Activated CD8-positive, alpha-beta memory T cell treated with anti-CD3 and anti-CD28 coated beads, Interleukin-2, amount 10 ng/mL, durations not matched to agents 7 days and 5 days (primary cell): Measurements from ENCODE around the gene CHRNA1. TPM values are rescaled to one million over a fixed set of nuclear protein-coding genes. Genes with fewer than 3 reads are reported as not detected.

Experiments used
- ATAC-seq: fragments of 150-1000 bp; cut with Tn5 transposase; one replicate; pipeline ENCODE4 v1.10.0; 2021; ENCODE audit warnings: moderate library complexity
- CTCF ChIA-PET: fragments of 350-600 bp; sonication (Branson Sonifier 250); formaldehyde crosslinking; loops from one replicate; lab custom pipeline; 2021; ENCODE audit warnings: antibody characterized with exemption; lab: Charles Lee
- DNase-seq: peaks from one replicate; pipeline ENCODE4 v3.0.0-alpha.2; 2020
- H3K27ac Mint-ChIP-seq: one replicate; pipeline ENCODE4 v1.8.0; 2021; ENCODE audit warnings: mild to moderate bottlenecking, mixed read lengths
- H3K27me3 Mint-ChIP-seq: one replicate; pipeline ENCODE4 v1.8.0; 2021; ENCODE audit warnings: mixed read lengths
- H3K36me3 Mint-ChIP-seq: one replicate; pipeline ENCODE4 v1.8.0; 2021; ENCODE audit warnings: mild to moderate bottlenecking, mixed read lengths
- H3K4me1 Mint-ChIP-seq: one replicate; pipeline ENCODE4 v1.8.0; 2021; ENCODE audit warnings: mixed read lengths
- H3K4me3 Mint-ChIP-seq: one replicate; pipeline ENCODE4 v1.8.0; 2021; ENCODE audit warnings: mild to moderate bottlenecking, moderate library complexity, mixed read lengths
- H3K9me3 Mint-ChIP-seq: one replicate; pipeline ENCODE4 v1.8.0; 2022; ENCODE audit warnings: low read depth, mixed read lengths
- total RNA-seq, 2 experiments: library from RNA; stranded (reverse); gene quantifications; one replicate each; pipeline ENCODE4 v1.2.3, GENCODE V29; 2021

Gene CHRNA1
- not detected for total RNA-seq

DNA sequence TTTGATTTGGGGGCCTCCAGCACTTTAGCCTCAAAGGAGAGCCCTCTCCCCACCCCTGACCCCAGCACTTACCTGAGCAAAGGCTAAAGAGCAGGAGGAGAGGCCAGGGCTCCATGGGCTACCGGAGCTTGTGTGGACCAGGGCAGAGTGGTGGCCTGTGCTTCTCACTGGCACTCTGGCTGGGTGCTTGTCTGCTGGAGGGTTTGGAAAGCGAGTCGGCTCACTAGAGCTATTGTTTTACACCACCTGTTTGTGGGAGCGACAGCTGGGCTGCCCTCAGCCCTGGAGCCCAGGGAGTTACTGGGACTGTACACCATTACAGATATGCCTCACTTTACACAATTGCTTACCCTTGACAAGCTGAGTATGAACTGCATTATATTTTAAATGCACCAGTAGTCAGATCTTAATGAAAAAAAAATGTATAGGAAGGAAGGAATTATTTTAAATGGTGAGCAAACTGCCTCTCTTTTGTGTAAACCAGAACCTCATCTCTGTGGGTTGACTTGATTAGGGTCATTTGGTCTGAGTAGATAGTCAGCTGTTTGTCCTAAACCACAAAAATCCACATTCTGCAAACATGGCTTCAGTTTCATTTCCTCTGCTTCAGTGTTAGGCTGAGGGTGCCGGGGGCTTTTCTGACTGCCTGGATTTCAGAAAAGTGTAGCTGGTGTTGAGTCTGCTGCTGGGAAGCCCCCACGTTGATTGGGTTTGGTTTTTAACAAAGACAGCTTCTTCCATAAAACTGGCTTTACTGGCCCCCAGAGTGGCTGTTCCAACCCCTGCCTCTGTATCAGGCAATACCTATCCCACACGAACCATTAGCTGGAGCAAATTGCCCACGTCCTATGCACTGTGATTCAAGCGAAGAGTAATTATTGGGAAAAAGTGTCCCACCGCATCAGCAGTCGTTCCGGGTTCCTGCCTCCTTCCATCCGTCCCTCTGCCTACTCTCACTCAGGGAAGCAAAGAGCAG, at the start of gene CHRNA1:
TSS of gene CHRNA1 (minus strand) at position 193 of the 976 bp plus-strand sequence. CDS start at position 115, 78 bp downstream.
- DNase-seq (no peak), ATAC-seq (no peak)
- H3K36me3 Mint-ChIP-seq = no peaks in the 10 kb centered on the region
- CTCF ChIA-PET = interaction anchor here (1.1 to 2.6 kb wide), 3 partner anchors 12 to 68 kb away, joined by 3 to 9 read pairs (median 4); no protein-coding TSS in a partner anchor
- peaks cover 9% of the 10 kb centered on the region for H3K4me1 Mint-ChIP-seq
- H3K9me3 Mint-ChIP-seq = no peaks in the 10 kb centered on the region
- no peak within 1 kb of the TSS for H3K4me3 Mint-ChIP-seq
- no peak within 1 kb of the TSS for H3K27ac Mint-ChIP-seq
- peaks cover 7% of the 10 kb centered on the region for H3K27me3 Mint-ChIP-seq

DNA sequence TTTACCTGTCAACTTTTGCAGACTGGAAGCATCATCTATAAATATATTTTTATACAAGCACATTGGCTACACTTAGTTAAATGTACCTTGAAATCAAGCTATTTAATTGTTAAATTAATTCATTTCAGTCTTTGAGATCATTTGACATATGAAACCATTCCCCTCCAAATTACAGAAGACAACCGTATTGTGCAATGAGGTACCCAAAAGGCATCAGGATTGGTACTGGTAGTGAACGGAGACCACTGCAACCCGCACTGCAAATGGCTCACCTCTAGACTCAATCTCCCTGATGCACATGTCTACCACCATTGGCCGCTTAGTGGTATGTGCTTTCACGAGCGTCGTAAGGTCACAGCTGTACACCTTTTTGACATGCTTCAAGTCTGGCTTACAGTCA, 47.8 kb upstream of the CHRNA1 start:
- Mint-ChIP-seq H3K27ac (no peak overlapping the region), H3K4me3 (no peak overlapping the region), H3K9me3 (no peaks in the 10 kb centered on the region), H3K4me1 (no peaks in the 10 kb centered on the region), H3K27me3 (no peaks in the 10 kb centered on the region), H3K36me3 (no peaks in the 10 kb centered on the region)
- ATAC-seq (no peak), DNase-seq (no peak)
- CTCF ChIA-PET = interaction anchor here (1.2 kb wide), 1 partner anchor 73 kb away, joined by 3 read pairs; no protein-coding TSS in a partner anchor

DNA sequence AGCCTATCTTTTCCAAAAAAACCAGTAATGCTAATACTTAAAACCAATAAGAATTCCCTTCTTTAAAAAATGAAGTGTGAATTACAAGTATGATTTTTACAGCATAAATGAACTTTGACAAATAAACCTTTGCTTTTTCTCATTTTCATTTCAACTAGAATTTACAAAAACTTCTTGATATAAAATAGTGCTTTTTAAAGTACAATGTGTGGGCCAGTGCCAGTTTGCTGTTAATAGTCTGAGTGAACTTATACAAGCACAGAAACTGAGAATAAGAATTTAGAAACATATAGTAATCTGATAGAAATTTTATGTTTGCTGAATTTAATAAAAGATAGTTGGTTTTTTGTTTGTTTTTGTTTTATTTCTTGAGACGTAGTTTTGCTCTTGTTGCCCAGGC, 43.7 kb upstream of the CHRNA1 start:
- no peaks in the 10 kb centered on the region for H3K27me3 Mint-ChIP-seq
- no peak overlapping the region for H3K4me3 Mint-ChIP-seq
- H3K4me1 Mint-ChIP-seq = no peaks in the 10 kb centered on the region
- ATAC-seq (no peak), DNase-seq (no peak)
- H3K36me3 Mint-ChIP-seq = no peaks in the 10 kb centered on the region
- CTCF ChIA-PET = no interaction called here
- no peaks in the 10 kb centered on the region for H3K9me3 Mint-ChIP-seq
- H3K27ac Mint-ChIP-seq = no peak overlapping the region

DNA sequence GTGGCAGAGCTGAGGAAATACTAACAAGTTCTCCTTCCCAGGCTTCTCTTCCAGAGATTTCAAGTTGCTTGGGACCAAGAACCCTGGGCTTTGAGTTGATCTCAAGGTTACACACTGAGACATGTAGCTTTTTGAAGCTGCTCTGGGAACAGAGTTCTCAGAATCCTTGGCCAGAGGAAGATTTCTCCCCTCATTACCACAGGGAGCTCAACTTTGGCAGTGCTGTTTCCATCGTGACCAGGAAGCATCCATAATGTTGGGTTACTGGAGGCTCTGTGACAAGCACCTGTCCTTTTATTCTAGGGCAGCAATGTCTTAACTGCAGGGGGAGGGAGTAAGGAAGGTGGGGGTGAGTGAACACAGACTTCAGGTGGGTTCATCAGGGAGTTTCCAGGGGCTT, 41.5 kb upstream of the CHRNA1 start:
- CTCF ChIA-PET = no interaction called here
- Mint-ChIP-seq H3K4me1 (no peaks in the 10 kb centered on the region), H3K9me3 (no peaks in the 10 kb centered on the region), H3K27me3 (no peaks in the 10 kb centered on the region), H3K27ac (no peak overlapping the region), H3K4me3 (no peak overlapping the region), H3K36me3 (no peaks in the 10 kb centered on the region)
- DNase-seq (no peak), ATAC-seq (no peak)

DNA sequence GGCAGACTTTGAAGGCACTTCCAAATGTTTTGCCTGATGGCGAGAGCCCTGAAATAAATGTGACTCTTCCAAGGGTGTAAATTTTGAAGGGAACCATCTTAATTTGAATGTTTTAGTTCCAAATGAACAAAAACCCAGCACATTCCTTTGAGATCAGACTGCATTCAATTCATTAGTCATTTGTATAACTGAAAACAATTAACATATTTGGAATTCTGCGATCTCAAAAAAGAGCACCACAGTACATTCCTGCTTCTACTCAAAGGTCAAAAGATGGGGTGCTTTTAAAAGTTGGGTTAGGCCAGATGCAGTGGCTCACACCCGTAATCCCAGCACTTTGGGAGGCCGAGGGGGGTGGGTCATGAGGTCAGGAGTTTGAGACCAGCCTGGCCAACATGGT, 38.2 kb upstream of the CHRNA1 start:
- no peak for DNase-seq
- no peaks in the 10 kb centered on the region for H3K36me3 Mint-ChIP-seq
- H3K27me3 Mint-ChIP-seq = no peaks in the 10 kb centered on the region
- CTCF ChIA-PET = no interaction called here
- no peaks in the 10 kb centered on the region for H3K9me3 Mint-ChIP-seq
- ATAC-seq = no peak
- H3K4me3 Mint-ChIP-seq = no peak overlapping the region
- no peak overlapping the region for H3K27ac Mint-ChIP-seq
- peaks cover 2% of the 10 kb centered on the region for H3K4me1 Mint-ChIP-seq

DNA sequence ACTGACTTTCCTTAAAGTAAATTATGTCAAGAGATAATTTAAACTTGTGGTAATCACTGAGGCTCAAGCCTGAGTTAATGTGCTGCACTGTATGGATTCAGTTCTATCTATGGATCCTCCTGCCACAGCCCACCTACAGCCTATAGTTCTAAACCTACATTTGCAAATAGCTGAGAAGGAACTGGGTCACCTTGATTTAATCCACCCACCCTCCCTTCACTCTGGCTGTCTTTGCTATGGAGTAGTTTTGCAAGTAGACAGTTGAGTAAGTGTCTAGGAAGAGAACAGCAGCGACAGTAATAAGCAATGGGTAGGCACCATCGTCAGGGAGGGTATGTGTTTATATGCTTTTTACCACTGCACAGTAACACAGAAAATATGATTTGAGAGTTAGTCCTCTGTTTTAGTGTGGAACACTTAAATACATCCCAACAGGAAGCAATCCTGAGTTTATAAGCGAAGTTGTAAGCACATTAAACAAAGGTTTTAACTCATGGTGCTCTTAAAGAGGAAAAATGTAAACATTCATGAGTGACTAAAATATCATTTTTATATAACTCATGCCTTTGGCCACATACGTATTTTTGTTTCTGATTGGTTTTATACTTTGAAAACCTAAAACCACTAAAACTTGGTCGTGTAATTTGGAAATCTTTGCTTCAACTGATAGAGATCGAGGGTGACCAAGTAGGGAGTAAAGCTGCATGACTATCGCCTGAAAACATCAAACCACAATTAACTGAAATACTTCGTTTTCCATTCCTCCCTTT, 36.3 kb upstream of the CHRNA1 start:
- Mint-ChIP-seq H3K27ac (no peak overlapping the region), H3K4me3 (no peak overlapping the region)
- CTCF ChIA-PET = no interaction called here

DNA sequence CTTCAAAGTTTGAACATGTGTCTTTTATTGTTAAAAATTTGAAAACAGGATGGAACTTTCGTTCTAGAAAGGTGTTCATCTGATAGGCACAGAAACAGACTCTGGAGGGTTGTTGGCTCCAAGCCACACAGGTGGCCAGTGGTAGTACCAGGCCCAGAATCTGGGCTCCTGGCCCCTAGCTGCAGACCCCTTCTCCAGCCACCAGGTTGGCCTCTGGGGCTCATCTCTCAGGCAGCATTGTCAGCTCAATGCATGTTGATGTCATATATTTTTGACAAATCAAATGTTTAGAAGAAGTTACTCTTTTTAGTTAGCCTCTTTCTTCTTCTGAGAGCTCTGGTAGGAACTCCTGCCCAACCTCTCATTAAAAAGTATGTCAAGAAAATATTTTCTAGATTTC, 34.5 kb upstream of the CHRNA1 start:
- Mint-ChIP-seq H3K4me1 (peaks cover 21% of the 10 kb centered on the region), H3K27me3 (no peaks in the 10 kb centered on the region), H3K9me3 (no peaks in the 10 kb centered on the region), H3K36me3 (no peaks in the 10 kb centered on the region), H3K27ac (no peak overlapping the region), H3K4me3 (no peak overlapping the region)
- CTCF ChIA-PET = no interaction called here
- ATAC-seq (no peak), DNase-seq (no peak)

More for the DNA sequence above, 36.3 kb upstream of the CHRNA1 start:
- peaks cover 10% of the 10 kb centered on the region for H3K4me1 Mint-ChIP-seq
- no peak for DNase-seq
- no peaks in the 10 kb centered on the region for H3K9me3 Mint-ChIP-seq
- ATAC-seq = no peak
- H3K27me3 Mint-ChIP-seq = no peaks in the 10 kb centered on the region
- no peaks in the 10 kb centered on the region for H3K36me3 Mint-ChIP-seq

DNA sequence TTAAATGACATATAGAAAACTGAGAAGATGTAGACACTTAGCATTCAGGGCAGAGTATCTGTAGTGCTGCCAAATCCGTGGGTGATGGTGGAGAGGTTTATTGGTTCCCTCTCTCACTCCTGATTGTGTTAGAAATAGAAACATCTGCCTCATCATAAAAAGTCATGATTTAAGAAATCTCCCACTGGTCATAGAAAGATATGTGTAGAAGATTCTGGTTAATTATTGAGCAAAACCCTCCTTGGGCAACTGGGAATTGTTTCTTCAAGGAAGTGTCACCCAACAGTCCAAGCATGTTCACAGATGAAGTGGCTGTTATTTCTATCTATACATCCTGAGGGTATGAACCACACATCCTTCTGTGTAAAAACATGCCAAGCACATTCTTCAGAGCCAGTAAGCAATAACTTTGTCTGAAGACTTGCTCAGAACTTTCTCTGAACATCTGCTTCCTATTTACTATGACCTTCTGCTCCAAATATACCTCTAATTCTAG, 33.6 kb upstream of the CHRNA1 start:
- H3K4me3 Mint-ChIP-seq = no peak overlapping the region
- H3K4me1 Mint-ChIP-seq = peaks cover 21% of the 10 kb centered on the region
- no peaks in the 10 kb centered on the region for H3K36me3 Mint-ChIP-seq
- H3K27me3 Mint-ChIP-seq = no peaks in the 10 kb centered on the region
- DNase-seq = no peak
- CTCF ChIA-PET = interaction anchor here (3.3 kb wide), 1 partner anchor 48 kb away, joined by 8 read pairs; no protein-coding TSS in a partner anchor
- no peak overlapping the region for H3K27ac Mint-ChIP-seq
- ATAC-seq = no peak
- no peaks in the 10 kb centered on the region for H3K9me3 Mint-ChIP-seq

DNA sequence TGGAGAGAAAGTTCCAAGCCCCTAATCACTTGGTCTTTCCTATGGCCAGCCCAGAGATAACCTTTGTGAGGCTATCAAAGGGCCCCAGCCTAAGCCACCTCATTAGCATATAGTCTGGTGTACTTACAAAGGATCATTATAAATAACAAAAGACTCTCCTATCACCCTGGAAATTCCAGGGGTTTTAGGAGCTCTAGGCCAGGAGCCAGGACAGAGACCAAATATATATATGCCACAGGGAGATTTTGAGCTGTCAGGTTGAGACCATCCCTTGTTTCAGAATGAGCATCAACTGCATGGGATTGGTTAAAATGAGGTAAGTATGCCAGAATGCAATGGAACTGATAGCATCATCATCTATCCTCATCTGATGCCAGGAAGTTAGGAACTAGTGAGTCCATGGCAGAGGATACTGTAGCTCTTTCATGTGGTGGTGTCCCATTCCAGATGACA, 32.1 kb upstream of the CHRNA1 start:
- Mint-ChIP-seq H3K9me3 (no peaks in the 10 kb centered on the region), H3K4me3 (no peak overlapping the region), H3K27ac (no peak overlapping the region), H3K27me3 (no peaks in the 10 kb centered on the region), H3K4me1 (peaks cover 21% of the 10 kb centered on the region), H3K36me3 (no peaks in the 10 kb centered on the region)
- DNase-seq (no peak), ATAC-seq (peak; percentile 27)
- CTCF ChIA-PET = interaction anchor here (0.6 to 3.3 kb wide), 3 partner anchors 47 to 219 kb away, joined by 3 to 8 read pairs (median 3); no protein-coding TSS in a partner anchor

DNA sequence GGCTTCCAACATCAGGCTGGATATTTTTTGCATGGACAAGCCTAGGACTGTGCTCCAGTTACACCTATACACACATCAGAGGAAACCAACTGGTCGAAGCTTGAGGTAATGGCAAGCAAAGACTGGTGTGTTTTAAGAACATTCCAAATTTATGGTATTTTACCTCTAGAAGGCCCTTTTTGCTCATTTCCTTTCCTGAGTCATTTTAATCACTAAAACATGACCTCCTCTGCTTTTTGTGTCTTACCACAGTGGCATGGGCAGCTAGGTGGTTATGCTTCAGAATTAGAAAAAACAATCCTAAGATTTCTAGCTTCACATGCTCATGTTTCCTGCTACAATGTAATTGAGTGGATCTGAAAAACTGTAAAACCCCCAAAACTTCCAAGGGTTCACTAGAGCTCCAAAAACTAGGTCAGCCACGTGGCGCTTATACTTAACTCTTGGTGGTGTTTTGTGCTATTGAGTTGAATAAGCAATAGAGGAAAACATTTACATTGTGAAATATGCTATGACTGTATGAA, 30.6 kb upstream of the CHRNA1 start:
- Mint-ChIP-seq H3K4me1 (peaks cover 19% of the 10 kb centered on the region), H3K4me3 (no peak overlapping the region), H3K36me3 (no peaks in the 10 kb centered on the region), H3K27ac (no peak overlapping the region), H3K27me3 (no peaks in the 10 kb centered on the region), H3K9me3 (no peaks in the 10 kb centered on the region)
- peak; percentile 36 for ATAC-seq
- CTCF ChIA-PET = interaction anchor here (1.0 to 3.3 kb wide), 2 partner anchors 45 to 190 kb away, joined by 3 to 8 read pairs; no protein-coding TSS in a partner anchor
- no peak for DNase-seq

DNA sequence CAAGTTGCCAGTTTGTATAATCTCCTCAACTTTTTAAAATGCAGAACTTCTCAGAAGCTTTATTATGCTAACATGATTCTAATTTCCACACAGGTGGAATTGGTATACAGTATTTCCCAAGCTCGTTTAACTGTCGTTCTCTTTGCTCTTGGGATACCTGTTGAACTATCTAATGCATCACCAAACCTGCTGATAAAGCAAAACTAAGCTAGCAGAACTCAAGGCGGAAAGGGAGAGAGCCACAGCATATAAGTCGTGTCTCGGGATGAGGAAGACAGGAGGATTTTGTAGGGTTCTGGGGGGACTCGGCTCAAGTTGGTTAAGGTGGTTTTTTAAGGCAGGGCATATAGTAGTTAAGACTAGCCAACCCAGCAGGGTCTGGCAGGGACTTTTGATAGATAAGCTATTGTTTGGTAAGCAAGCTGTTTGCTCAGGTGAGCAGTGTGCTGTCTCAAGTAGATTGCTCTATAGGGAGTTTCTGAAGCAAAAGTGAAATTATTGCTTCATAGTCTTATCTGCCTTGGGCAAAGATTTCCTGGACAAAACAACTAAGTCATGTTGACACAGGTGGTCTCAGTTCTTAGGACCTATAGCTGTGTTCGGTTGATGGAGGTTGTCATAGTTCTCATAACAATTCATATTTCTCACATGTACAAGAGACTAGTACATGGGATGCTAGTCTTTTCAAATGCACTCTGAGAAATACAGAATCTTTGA, 28.2 kb upstream of the CHRNA1 start:
- no peak for ATAC-seq
- H3K27ac Mint-ChIP-seq = no peak overlapping the region
- H3K36me3 Mint-ChIP-seq = no peaks in the 10 kb centered on the region
- peaks cover 29% of the 10 kb centered on the region for H3K4me1 Mint-ChIP-seq
- DNase-seq = no peak
- no peak overlapping the region for H3K4me3 Mint-ChIP-seq
- CTCF ChIA-PET = interaction anchor here (0.9 to 1.8 kb wide), 3 partner anchors 17 to 246 kb away, joined by 3 to 4 read pairs (median 3); no protein-coding TSS in a partner anchor
- H3K27me3 Mint-ChIP-seq = no peaks in the 10 kb centered on the region
- H3K9me3 Mint-ChIP-seq = no peaks in the 10 kb centered on the region

DNA sequence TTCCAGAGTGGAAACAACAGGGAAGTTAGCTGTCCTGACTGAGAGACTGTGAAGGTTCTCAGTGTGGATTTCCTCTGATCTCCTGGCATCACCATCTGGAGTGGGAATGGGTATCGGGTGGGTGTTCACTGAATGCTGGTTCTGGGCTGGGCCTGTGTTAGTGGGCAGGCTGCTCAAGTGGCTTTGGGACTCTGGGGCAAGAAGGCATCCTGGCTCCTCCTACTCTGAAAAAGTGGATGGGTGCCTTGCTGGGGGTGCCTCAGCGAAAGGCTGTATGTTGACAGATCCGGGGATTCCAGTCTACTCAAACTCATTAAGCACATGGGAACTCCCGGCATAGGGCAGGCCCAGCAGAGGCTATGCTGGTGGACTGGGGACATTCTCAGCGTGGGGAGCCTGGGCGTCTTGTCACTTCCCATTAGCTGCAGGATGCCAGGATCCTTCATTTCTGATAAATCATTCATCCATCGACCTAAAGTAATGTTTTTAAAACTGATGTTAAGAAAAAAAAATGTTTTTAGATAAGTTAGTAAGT, 27.5 kb upstream of the CHRNA1 start:
- DNase-seq (no peak), ATAC-seq (no peak)
- Mint-ChIP-seq H3K4me1 (peaks cover 29% of the 10 kb centered on the region), H3K27ac (no peak overlapping the region), H3K4me3 (no peak overlapping the region), H3K27me3 (no peaks in the 10 kb centered on the region), H3K36me3 (no peaks in the 10 kb centered on the region), H3K9me3 (no peaks in the 10 kb centered on the region)
- CTCF ChIA-PET = interaction anchor here (0.9 to 1.8 kb wide), 3 partner anchors 16 to 245 kb away, joined by 3 to 4 read pairs (median 3); no protein-coding TSS in a partner anchor
